BLaER1 treated with 17β-estradiol and CSF1 and Interleukin-3, amounts not matched to agents 10 nM and 100 nM (cell line): ENCODE results near the gene SPATA2L.

Experiments used
- H3K27ac ChIP-seq, 11 experiments: shearing (Covaris generic); formaldehyde crosslinking; 2 replicates each; pipeline ENCODE4 v1.8.1; 2022
- H3K27me3 ChIP-seq, 11 experiments: shearing (Covaris generic); formaldehyde crosslinking; 2 replicates each; pipeline ENCODE4 v1.8.1; 2022
- H3K36me3 ChIP-seq, 11 experiments: shearing (Covaris generic); formaldehyde crosslinking; 2 replicates each; pipeline ENCODE4 v1.8.1; 2022
- H3K4me1 ChIP-seq, 10 experiments: shearing (Covaris generic); formaldehyde crosslinking; 2 replicates each; pipeline ENCODE4 v1.8.1; 2022
- H3K4me2 ChIP-seq, 11 experiments: shearing (Covaris generic); formaldehyde crosslinking; 2 replicates each; pipeline ENCODE4 v1.8.1; 2022
- H3K4me3 ChIP-seq, 10 experiments: shearing (Covaris generic); formaldehyde crosslinking; 2 replicates each; pipeline ENCODE4 v1.8.1; 2022
- H3K9ac ChIP-seq, 11 experiments: shearing (Covaris generic); formaldehyde crosslinking; 2 replicates each; pipeline ENCODE4 v1.8.1; 2022
- H3K9me3 ChIP-seq, 11 experiments: shearing (Covaris generic); formaldehyde crosslinking; replicated peaks in 1 of 11; 2 replicates each; pipeline ENCODE4 v1.8.1; 2022
- H4K20me1 ChIP-seq, 11 experiments: shearing (Covaris generic); formaldehyde crosslinking; 2 replicates each; pipeline ENCODE4 v1.8.1; 2022
- Cebpa-rat ChIP-seq, 11 experiments: shearing (Covaris generic); IDR thresholded peaks; 2 replicates each; pipeline ENCODE4 v1.8.1; 2022

SPATA2L gene

DNA sequence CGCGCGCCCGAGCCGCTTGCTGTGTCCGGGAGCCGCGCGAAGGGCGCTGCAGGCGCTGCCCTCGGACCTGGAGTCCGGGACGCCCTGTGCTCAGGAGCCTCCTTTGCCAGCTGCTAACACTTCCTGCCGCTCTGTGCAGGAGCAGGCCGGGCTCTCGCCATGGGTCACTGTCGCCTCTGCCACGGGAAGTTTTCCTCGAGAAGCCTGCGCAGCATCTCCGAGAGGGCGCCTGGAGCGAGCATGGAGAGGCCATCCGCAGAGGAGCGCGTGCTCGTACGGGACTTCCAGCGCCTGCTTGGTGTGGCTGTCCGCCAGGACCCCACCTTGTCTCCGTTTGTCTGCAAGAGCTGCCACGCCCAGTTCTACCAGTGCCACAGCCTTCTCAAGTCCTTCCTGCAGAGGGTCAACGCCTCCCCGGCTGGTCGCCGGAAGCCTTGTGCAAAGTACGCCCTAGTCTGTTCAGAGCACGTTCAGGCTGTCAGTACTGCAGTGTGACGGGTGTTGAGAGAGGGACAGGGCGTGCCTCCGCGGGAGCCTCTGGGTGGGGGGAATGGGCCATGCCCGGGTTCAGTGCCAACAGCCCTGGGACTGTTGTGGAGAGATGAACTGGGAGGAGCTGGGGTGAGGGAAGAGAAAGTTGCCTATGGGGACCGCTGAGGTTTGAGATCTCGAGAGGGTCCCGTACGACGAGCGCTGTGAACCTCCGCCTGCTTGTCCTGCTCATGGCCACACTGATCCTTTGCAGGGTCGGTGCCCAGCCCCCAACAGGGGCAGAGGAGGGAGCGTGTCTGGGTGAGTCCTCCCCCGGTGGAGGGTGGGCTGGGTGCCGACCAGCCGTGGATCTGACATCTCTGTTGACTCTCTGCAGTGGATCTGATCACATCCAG lies 21.1 kb upstream of the SPATA2L start:
- peak overlapping the region; percentile 96 to 100 (median 99) for H3K4me2 ChIP-seq
- peaks cover 0 to 21% (median 9%) of the 10 kb centered on the region in 11 experiments; a peak in 13 of 22 replicates for H3K27me3 ChIP-seq
- no peak for TF ChIP-seq Cebpa-rat (IDR thresholded peaks at IDR 0.05)
- peaks cover 52 to 92% (median 61%) of the 10 kb centered on the region in 11 experiments for H4K20me1 ChIP-seq
- H3K9ac ChIP-seq: peak overlapping the region; percentile 88 to 98 (median 93)
- peaks cover 45 to 60% (median 52%) of the 10 kb centered on the region in 11 experiments for H3K36me3 ChIP-seq
- no peaks in the 10 kb centered on the region for H3K9me3 ChIP-seq
- peak overlapping the region; percentile 75 to 98 (median 90) for H3K4me3 ChIP-seq
- peak overlapping the region; percentile 88 to 99 (median 95); a peak in 21 of 22 replicates for H3K27ac ChIP-seq
- H3K4me1 ChIP-seq: peaks cover 38 to 63% (median 55%) of the 10 kb centered on the region in 10 experiments

DNA sequence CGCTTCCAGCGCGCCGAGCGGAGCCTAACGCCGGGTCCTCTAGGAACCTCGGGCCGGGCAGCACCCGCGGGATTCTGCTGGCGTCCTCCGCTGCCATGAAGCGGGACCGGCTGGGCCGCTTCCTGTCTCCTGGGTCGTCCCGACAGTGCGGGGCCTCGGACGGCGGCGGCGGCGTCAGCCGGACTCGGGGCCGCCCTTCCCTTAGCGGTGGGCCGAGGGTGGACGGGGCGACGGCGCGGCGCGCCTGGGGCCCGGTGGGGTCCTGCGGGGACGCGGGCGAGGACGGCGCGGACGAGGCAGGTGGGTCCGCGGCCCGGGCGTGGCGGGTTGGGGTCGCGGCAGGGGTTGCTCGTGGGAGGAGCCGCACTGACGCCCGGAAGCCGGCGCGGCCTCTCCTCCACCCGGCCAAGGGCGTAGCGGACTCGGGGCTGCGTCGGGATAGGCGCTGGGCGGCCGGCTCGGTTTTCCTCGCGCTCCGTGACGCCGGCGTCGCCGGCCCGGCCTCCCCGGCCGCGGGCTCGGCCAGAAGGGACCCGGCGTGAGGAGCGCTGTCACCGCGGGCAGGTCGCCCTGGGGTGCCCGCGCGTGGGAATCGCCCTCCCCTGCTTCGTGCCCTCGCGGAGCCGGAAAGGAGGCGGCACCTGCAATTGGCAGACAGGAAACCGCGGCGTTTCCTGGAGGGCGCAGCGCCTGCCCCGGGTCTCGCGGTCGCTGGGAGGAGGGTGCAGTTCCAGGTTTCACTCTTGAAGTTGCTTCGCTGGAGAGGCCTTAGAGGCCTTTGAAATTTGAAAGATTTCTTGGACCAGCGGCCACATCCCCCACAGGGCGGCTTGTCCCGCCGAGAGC lies 20.3 kb upstream of the SPATA2L start:
- Histone ChIP-seq H3K36me3 (peaks cover 39 to 57% (median 49%) of the 10 kb centered on the region in 11 experiments), H3K9me3 (no peaks in the 10 kb centered on the region), H4K20me1 (peaks cover 43 to 89% (median 52%) of the 10 kb centered on the region in 11 experiments), H3K4me3 (peak overlapping the region; percentile 75 to 98 (median 90)), H3K4me1 (peaks cover 38 to 68% (median 56%) of the 10 kb centered on the region in 10 experiments), H3K27ac (peak overlapping the region; percentile 88 to 99 (median 95)), H3K4me2 (peak overlapping the region; percentile 96 to 100 (median 99)), H3K27me3 (peaks cover 0 to 21% (median 9%) of the 10 kb centered on the region in 11 experiments; a peak in 13 of 22 replicates), H3K9ac (peak overlapping the region; percentile 88 to 98 (median 93))
- no peak for TF ChIP-seq Cebpa-rat (IDR thresholded peaks at IDR 0.05)

GRCh38 chr16:89720813-89721545 lies 19.5 kb upstream of the SPATA2L start, which contains the start of the genes VPS9D1 and ZNF276:
TSS of gene VPS9D1 (minus strand) at chr16:89720898. CDS start at chr16:89720861, 37 bp downstream.
TSS of gene ZNF276 (plus strand) at chr16:89721537. CDS start at chr16:89721641, 104 bp downstream.
- Histone ChIP-seq H3K9me3 (no peaks in the 10 kb centered on the region), H3K27me3 (peaks cover 0 to 21% (median 9%) of the 10 kb centered on the region in 11 experiments; a peak in 13 of 22 replicates), H3K36me3 (peaks cover 37 to 56% (median 47%) of the 10 kb centered on the region in 11 experiments), H3K4me2 (peak within 1 kb of the TSS; percentile 96 to 100 (median 99)), H3K27ac (peak within 1 kb of the TSS; percentile 88 to 99 (median 95)), H4K20me1 (peaks cover 39 to 87% (median 45%) of the 10 kb centered on the region in 11 experiments), H3K4me3 (peak within 1 kb of the TSS; percentile 75 to 98 (median 90)), H3K4me1 (peaks cover 38 to 72% (median 59%) of the 10 kb centered on the region in 10 experiments), H3K9ac (peak within 1 kb of the TSS; percentile 88 to 98 (median 93))
- no peak for TF ChIP-seq Cebpa-rat (IDR thresholded peaks at IDR 0.05)

DNA sequence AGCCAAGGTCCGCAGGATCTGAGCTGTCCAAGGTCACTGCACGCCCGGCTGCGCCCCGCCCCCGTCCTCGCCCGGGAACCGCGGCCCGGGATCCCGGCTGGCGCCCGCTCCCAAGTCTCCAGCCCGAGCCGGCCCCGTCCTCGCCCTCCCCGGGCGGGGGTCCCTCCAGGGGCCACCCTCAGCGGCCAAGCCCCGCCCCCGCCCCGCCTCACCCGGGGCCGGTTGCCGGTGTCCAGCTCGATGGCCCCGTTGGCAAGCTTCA lies 19.0 kb upstream of the SPATA2L start:
- no peak for TF ChIP-seq Cebpa-rat (IDR thresholded peaks at IDR 0.05)
- peaks cover 38 to 77% (median 60%) of the 10 kb centered on the region in 10 experiments for H3K4me1 ChIP-seq
- H3K27me3 ChIP-seq: peaks cover 0 to 21% (median 9%) of the 10 kb centered on the region in 11 experiments; a peak in 13 of 22 replicates
- H3K36me3 ChIP-seq: peaks cover 36 to 56% (median 47%) of the 10 kb centered on the region in 11 experiments
- H3K9ac ChIP-seq: peak overlapping the region; percentile 88 to 98 (median 93)
- H4K20me1 ChIP-seq: peaks cover 34 to 87% (median 40%) of the 10 kb centered on the region in 11 experiments
- H3K4me2 ChIP-seq: peak overlapping the region; percentile 94 to 100 (median 98)
- H3K4me3 ChIP-seq: peak overlapping the region; percentile 75 to 98 (median 90)
- H3K27ac ChIP-seq: peak overlapping the region; percentile 88 to 99 (median 95)
- H3K9me3 ChIP-seq: no peaks in the 10 kb centered on the region

- peaks cover 33 to 73% (median 58%) of the 10 kb centered on the region in 10 experiments for H3K4me1 ChIP-seq
- H3K36me3 ChIP-seq: peaks cover 10 to 50% (median 41%) of the 10 kb centered on the region in 11 experiments; a peak in 20 of 22 replicates
- H3K9ac ChIP-seq: peak overlapping the region in 7 of 11 experiments; percentile 92 to 98 (median 93); a peak in 12 of 22 replicates
- H3K9me3 ChIP-seq: no peaks in the 10 kb centered on the region
- no peak for TF ChIP-seq Cebpa-rat (IDR thresholded peaks at IDR 0.05)
- H4K20me1 ChIP-seq: peaks cover 8 to 87% (median 30%) of the 10 kb centered on the region in 11 experiments
- H3K4me2 ChIP-seq: peak overlapping the region in 9 of 11 experiments; percentile 94 to 100 (median 97); a peak in 16 of 22 replicates
- peak overlapping the region in 8 of 11 experiments; percentile 23 to 99 (median 95); a peak in 13 of 22 replicates for H3K27ac ChIP-seq
- peak overlapping the region in 4 of 10 experiments; percentile 17 to 97 (median 88); a peak in 6 of 20 replicates for H3K4me3 ChIP-seq
- H3K27me3 ChIP-seq: peaks cover 0 to 21% (median 9%) of the 10 kb centered on the region in 11 experiments; a peak in 13 of 22 replicates
Observed at GRCh38 chr16:89717688-89718505, 16.4 kb upstream of the SPATA2L start.

DNA sequence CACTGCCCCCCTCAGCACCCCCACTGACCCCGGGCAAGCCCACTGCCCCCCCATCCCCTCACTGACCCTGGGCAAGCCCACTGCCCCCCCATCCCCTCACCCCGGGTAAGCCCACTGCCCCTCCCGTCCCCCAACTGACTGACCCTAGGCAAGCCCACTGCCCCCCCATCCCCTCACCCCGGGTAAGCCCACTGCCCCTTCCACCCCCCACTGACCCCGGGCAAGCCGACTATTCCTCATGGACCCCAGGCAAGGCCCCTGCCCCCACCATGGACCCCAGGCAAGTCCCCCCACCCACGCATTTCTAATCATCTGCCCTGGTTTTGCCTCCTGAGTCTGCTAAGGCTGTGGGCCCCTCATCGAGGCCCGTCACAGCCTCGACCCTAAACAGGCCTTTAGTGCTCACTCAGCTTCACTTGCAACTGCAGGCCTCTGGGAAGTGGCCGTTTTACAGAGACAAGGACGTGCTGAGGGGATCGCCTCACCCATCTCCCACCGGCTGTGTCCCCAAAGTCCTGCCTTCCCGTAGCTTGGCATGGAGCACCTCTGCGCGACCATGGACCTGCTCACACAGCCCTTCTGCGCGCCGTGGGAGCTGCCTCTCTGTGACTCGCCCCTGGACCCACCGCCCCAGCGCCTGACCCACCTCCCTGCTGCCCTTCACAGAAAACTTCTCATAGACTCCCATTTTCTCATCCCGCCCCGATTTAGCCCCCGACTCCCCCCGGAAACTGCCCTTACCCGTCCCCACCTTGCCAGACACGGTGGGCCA lies 15.6 kb upstream of the SPATA2L start:
- peak overlapping the region in 2 of 10 experiments; percentile 28 to 97; a peak in 3 of 20 replicates for H3K4me3 ChIP-seq
- H3K27ac ChIP-seq: peak overlapping the region in 5 of 11 experiments; percentile 23 to 98 (median 93); a peak in 9 of 22 replicates
- H3K9me3 ChIP-seq: no peaks in the 10 kb centered on the region
- no peak for TF ChIP-seq Cebpa-rat (IDR thresholded peaks at IDR 0.05)
- peaks cover 9 to 49% (median 41%) of the 10 kb centered on the region in 11 experiments; a peak in 20 of 22 replicates for H3K36me3 ChIP-seq
- H3K4me2 ChIP-seq: peak overlapping the region in 6 of 11 experiments; percentile 94 to 99 (median 97); a peak in 11 of 22 replicates
- peaks cover 0 to 21% (median 9%) of the 10 kb centered on the region in 11 experiments; a peak in 13 of 22 replicates for H3K27me3 ChIP-seq
- peak overlapping the region in 5 of 11 experiments; percentile 92 to 96 (median 92); a peak in 10 of 22 replicates for H3K9ac ChIP-seq
- peaks cover 0 to 86% (median 26%) of the 10 kb centered on the region in 11 experiments; a peak in 19 of 22 replicates for H4K20me1 ChIP-seq
- H3K4me1 ChIP-seq: peaks cover 31 to 76% (median 60%) of the 10 kb centered on the region in 10 experiments
